Activated CD8-positive, alpha-beta T cell treated with anti-CD3 and anti-CD28 coated beads for 36 hours (primary cell): Measurements from ENCODE around the gene ZNF710. TPM values are rescaled to one million over a fixed set of nuclear protein-coding genes. Genes with fewer than 3 reads are reported as not detected.

ENCODE experiments used
- ATAC-seq: fragments of 200-7000 bp; cut with Tn5 transposase; one replicate; pipeline ENCODE4 v1.10.0; 2021; ENCODE audit warnings: mild to moderate bottlenecking, moderate library complexity
- CTCF ChIA-PET: fragments of 350-600 bp; sonication (Branson Sonifier 250); formaldehyde crosslinking; loops from one replicate; lab custom pipeline; 2021; ENCODE audit warnings: antibody characterized with exemption; lab: Charles Lee
- POLR2A ChIA-PET: fragments of 350-600 bp; sonication (Branson Sonifier 250); formaldehyde crosslinking; loops from one replicate; lab custom pipeline; 2021; ENCODE audit warnings: antibody characterized with exemption; lab: Charles Lee
- DNase-seq: peaks from one replicate; pipeline ENCODE4 v3.0.0-alpha.2; 2020
- H3K27ac Mint-ChIP-seq: one replicate; pipeline ENCODE4 v1.8.0; 2021; ENCODE audit warnings: mild to moderate bottlenecking, mixed read lengths
- H3K27me3 Mint-ChIP-seq: one replicate; pipeline ENCODE4 v1.8.0; 2021; ENCODE audit warnings: mixed read lengths
- H3K36me3 Mint-ChIP-seq: one replicate; pipeline ENCODE4 v1.8.0; 2021; ENCODE audit warnings: low read depth, mixed read lengths
- H3K4me1 Mint-ChIP-seq: one replicate; pipeline ENCODE4 v1.8.0; 2021; ENCODE audit warnings: low read depth, mixed read lengths
- H3K4me3 Mint-ChIP-seq: one replicate; pipeline ENCODE4 v1.8.0; 2021; ENCODE audit warnings: mild to moderate bottlenecking, moderate library complexity, mixed read lengths
- H3K9me3 Mint-ChIP-seq: one replicate; pipeline ENCODE4 v1.8.0; 2021; ENCODE audit warnings: mixed read lengths
- CTCF ChIP-seq: fragments of 200-600 bp; IDR thresholded peaks from one replicate; pipeline ENCODE4 v1.8.0; 2022; ENCODE audit warnings: antibody characterized with exemption, mild to moderate bottlenecking
- intact Hi-C: fragments of 100-400 bp; cut with micrococcal nuclease; formaldehyde crosslinking; loops from one replicate; pipeline ENCODE4 v1.10.0; 2022
- total RNA-seq, 2 experiments: library from RNA; stranded (reverse); gene quantifications; one replicate each; pipeline ENCODE4 v1.2.3, GENCODE V29; 2021

ZNF710 gene
- total RNA-seq, 2 experiments from 2014 or later: 15.2 to 17.2 TPM

GRCh38 chr15:90099868-90100831 lies 99.0 kb downstream of the ZNF710 start:
- CTCF ChIA-PET: interaction anchor here (0.8 to 2.0 kb wide), 3 partner anchors 202 to 360 kb away, joined by 3 to 6 read pairs (median 3); no protein-coding TSS in a partner anchor
- Mint-ChIP-seq H3K4me1 (peaks cover 64% of the 10 kb centered on the region), H3K9me3 (peaks cover 2% of the 10 kb centered on the region), H3K4me3 (peak overlapping the region; percentile 91), H3K27ac (peak overlapping the region; percentile 96), H3K36me3 (peaks cover 37% of the 10 kb centered on the region), H3K27me3 (no peaks in the 10 kb centered on the region)
- DNase-seq (peak; percentile 54), ATAC-seq (no peak)
- POLR2A ChIA-PET: interaction anchor here (0.8 to 2.8 kb wide), 11 partner anchors 11 to 535 kb away, joined by 3 to 14 read pairs (median 3); partner anchors contain the start of genes AP3S2, CIB1, GDPGP1 and SEMA4B
- TF ChIP-seq CTCF: no peak
- intact Hi-C loops: loop anchor here (5.0 kb wide), 1 partner anchor 208 kb away; the partner anchor contains the start of gene AP3S2

GRCh38 chr15:90101130-90101968 lies 100.2 kb downstream of the ZNF710 start:
- Mint-ChIP-seq H3K36me3 (peaks cover 28% of the 10 kb centered on the region), H3K4me1 (peaks cover 54% of the 10 kb centered on the region), H3K4me3 (peak overlapping the region; percentile 91), H3K27me3 (no peaks in the 10 kb centered on the region), H3K27ac (peak overlapping the region; percentile 96), H3K9me3 (no peaks in the 10 kb centered on the region)
- CTCF ChIA-PET: interaction anchor here (1.0 to 2.5 kb wide), 3 partner anchors 17 to 226 kb away, joined by 3 to 7 read pairs (median 6); no protein-coding TSS in a partner anchor
- POLR2A ChIA-PET: interaction anchor here (0.8 to 2.8 kb wide), 6 partner anchors 16 to 207 kb away, joined by 3 to 14 read pairs (median 6); partner anchors contain the start of genes AP3S2, CIB1 and GDPGP1
- intact Hi-C loops: no loop called here
- DNase-seq (peak; percentile 57), ATAC-seq (no peak)
- TF ChIP-seq CTCF: no peak

- Mint-ChIP-seq H3K4me1 (peaks cover 46% of the 10 kb centered on the region), H3K36me3 (peaks cover 25% of the 10 kb centered on the region), H3K9me3 (no peaks in the 10 kb centered on the region), H3K4me3 (peak within 1 kb of the TSS; percentile 91), H3K27me3 (no peaks in the 10 kb centered on the region), H3K27ac (peak within 1 kb of the TSS; percentile 96)
- peak; percentile 66 for DNase-seq
- no peak for TF ChIP-seq CTCF
- CTCF ChIA-PET: interaction anchor here (1.0 to 2.5 kb wide), 5 partner anchors 16 to 204 kb away, joined by 3 to 7 read pairs (median 3); no protein-coding TSS in a partner anchor
- POLR2A ChIA-PET: interaction anchor here (0.8 to 2.5 kb wide), 7 partner anchors 17 to 210 kb away, joined by 3 to 7 read pairs (median 5); partner anchors contain the start of genes AP3S2, CIB1 and GDPGP1
- ATAC-seq: peak; percentile 76
- intact Hi-C loops: no loop called here
These were observed 101.1 kb downstream of the ZNF710 start, which contains the start of gene IDH2 for GRCh38 chr15:90101969-90102890. Gene IDH2 (minus strand): TSS chr15:90102468. CDS start chr15:90102390, 78 bp downstream.
